ENCODE measurements around the gene RHOBTB1.

GRCh38 chr10:60825520-60825919 lies 118.5 kb downstream of the RHOBTB1 start:
- TF ChIP-seq CTCF (conservative IDR thresholded peaks at IDR 0.05 in 1 of 2, IDR thresholded peaks at IDR 0.05 in 1 of 2; ENCODE audit: low read depth in 1 of 2, low read length in 2 of 2) (no peak), EZH2 (IDR thresholded peaks at IDR 0.05; ENCODE audit: low read length, missing control alignments) (no peak)
